HepG2 (cell line): Measurements from ENCODE around the gene NOS1AP. TPM values are rescaled to one million over a fixed set of nuclear protein-coding genes. Genes with fewer than 3 reads are reported as not detected.

Experiments used
- CREB3 ChIP-seq: sonication (generic); formaldehyde crosslinking; IDR thresholded peaks from 2 replicates; pipeline ENCODE4 v1.5.0; 2020; ENCODE audit warnings: missing genetic modification reagents
- DMAP1 ChIP-seq: IDR thresholded peaks from 2 replicates; pipeline ENCODE4 v1.6.1; 2016
- FOSL2 ChIP-seq: sonication (generic); formaldehyde crosslinking; IDR thresholded peaks from 2 replicates; pipeline ENCODE4 v1.4.0; 2020; ENCODE audit warnings: missing genetic modification reagents
- FOXJ3 ChIP-seq: sonication (generic); formaldehyde crosslinking; IDR thresholded peaks from 2 replicates; pipeline ENCODE4 v1.4.0; 2020; ENCODE audit warnings: missing genetic modification reagents, mild to moderate bottlenecking, borderline replicate concordance
- NAIF1 ChIP-seq: sonication (generic); formaldehyde crosslinking; IDR thresholded peaks from 2 replicates; pipeline ENCODE4 v1.5.0; 2020; ENCODE audit warnings: mild to moderate bottlenecking, missing genetic modification reagents, borderline replicate concordance
- NFIC ChIP-seq: IDR thresholded peaks from 2 replicates; pipeline ENCODE4 v1.6.1; 2012; ENCODE audit warnings: mild to moderate bottlenecking, low read length, inconsistent platforms
- PPARG ChIP-seq: conservative IDR thresholded peaks from 2 replicates; pipeline ENCODE4 v1.6.1; 2016; ENCODE audit warnings: missing biosample characterization, missing genetic modification reagents
- ZC3H4 ChIP-seq: sonication (generic); formaldehyde crosslinking; IDR thresholded peaks from 2 replicates; pipeline ENCODE4 v1.4.0; 2020; ENCODE audit warnings: missing genetic modification reagents, borderline replicate concordance
- ZNF17 ChIP-seq: sonication (generic); formaldehyde crosslinking; IDR thresholded peaks from 2 replicates; pipeline ENCODE4 v1.5.0; 2020; ENCODE audit warnings: mild to moderate bottlenecking, missing genetic modification reagents
- ZNF33A ChIP-seq: sonication (generic); formaldehyde crosslinking; IDR thresholded peaks from 2 replicates; pipeline ENCODE4 v1.5.1; 2020; ENCODE audit warnings: missing genetic modification reagents, mild to moderate bottlenecking, moderate library complexity, borderline replicate concordance
- ZNF572 ChIP-seq: sonication (generic); formaldehyde crosslinking; IDR thresholded peaks from 2 replicates; pipeline ENCODE4 v1.5.1; 2020; ENCODE audit warnings: mild to moderate bottlenecking, missing genetic modification reagents
- polyA plus RNA-seq, 8 experiments: library from polyadenylated mRNA; depleted of rRNA in 3 of 8; stranded (reverse) in 7 of 8; unstranded in 1 of 8; fragments of >200 nt; fragmentation: Illumina TruSeq in 4 of 8; extraction: Trizol in 4 of 8; gene quantifications; 2 replicates each; pipeline versions ENCODE4 v1.2.1 to v1.2.3, GENCODE V29; 2011 to 2016; ENCODE audit warnings: low read depth in 4 of 8, missing spikeins in 1 of 8, mixed read lengths in 1 of 8; ENCODE audit not compliant: insufficient read depth in 1 of 8
- total RNA-seq, 5 experiments: library from RNA; depleted of rRNA; stranded (reverse); fragments of >200 nt; fragmentation: Illumina TruSeq; extraction: Trizol; gene quantifications; 2 replicates each; pipeline ENCODE4 v1.2.3, GENCODE V29; 2016; ENCODE audit warnings: low read depth in 1 of 5
- TF ChIP-seq, protein P1 (sequence below): IDR thresholded peaks from 2 replicates; pipeline ENCODE4 v1.6.1; 2018; ENCODE audit warnings: missing genetic modification reagents
- TF ChIP-seq, protein P2 (sequence below): sonication (generic); formaldehyde crosslinking; IDR thresholded peaks from 2 replicates; pipeline ENCODE4 v1.4.0; 2020; ENCODE audit warnings: missing genetic modification reagents, borderline replicate concordance
- TF ChIP-seq, protein P3 (sequence below): sonication (generic); formaldehyde crosslinking; IDR thresholded peaks from 2 replicates; pipeline ENCODE4 v1.5.1; 2020; ENCODE audit warnings: mild to moderate bottlenecking, missing genetic modification reagents
- TF ChIP-seq, protein P4 (sequence below): sonication (generic); formaldehyde crosslinking; IDR thresholded peaks from 2 replicates; pipeline ENCODE4 v1.4.0; 2020; ENCODE audit warnings: missing genetic modification reagents

Gene NOS1AP
- total and polyA plus RNA-seq, 2 of the 13 experiments (the other 11 are each of a cell fraction or from before 2014, with no cell fraction given) = 2.0 to 3.3 TPM

DNA sequence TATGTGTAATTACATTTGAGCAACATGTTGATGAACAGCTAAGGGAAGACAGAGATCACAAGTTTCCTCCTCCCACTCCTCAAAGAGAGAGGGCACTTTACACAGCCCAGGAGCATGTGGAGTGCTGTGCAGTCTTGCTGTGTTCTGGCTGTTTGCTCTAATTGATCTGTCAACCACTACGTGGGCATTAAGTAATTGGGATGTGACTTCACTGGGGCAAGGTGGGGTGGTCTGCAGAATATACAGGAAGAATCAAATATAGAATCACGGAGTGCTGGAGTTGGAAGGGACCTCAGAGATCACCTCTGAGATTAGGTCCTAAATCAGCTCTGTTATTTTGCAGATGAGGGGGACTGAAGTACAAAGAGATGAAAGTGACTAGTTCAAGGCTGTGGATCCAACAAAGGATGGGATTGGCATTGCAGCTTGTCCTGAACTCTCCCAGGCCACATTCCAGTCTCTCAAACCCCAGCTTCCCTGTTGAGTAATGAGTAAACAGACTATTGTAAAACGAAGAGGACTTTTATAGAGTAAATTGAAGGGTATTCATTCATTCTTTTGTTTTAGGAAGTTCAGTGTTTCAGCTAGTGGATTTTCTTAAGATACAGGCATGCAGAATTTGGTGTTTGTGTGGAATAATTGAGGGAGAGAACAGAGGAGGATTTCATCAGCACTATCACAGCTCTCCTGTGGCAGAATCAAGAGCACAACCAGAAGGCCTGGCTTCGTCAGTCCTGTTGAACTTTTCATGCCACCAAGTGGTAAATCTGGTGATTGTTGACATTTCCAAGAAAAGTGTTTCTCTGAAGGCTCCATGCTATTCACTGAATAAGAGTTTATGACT, 22.4 kb downstream of the NOS1AP start (continued):
- TF ChIP-seq NAIF1 (CRISPR knock-in tag) = no peak
- TF ChIP-seq, protein P1, sequence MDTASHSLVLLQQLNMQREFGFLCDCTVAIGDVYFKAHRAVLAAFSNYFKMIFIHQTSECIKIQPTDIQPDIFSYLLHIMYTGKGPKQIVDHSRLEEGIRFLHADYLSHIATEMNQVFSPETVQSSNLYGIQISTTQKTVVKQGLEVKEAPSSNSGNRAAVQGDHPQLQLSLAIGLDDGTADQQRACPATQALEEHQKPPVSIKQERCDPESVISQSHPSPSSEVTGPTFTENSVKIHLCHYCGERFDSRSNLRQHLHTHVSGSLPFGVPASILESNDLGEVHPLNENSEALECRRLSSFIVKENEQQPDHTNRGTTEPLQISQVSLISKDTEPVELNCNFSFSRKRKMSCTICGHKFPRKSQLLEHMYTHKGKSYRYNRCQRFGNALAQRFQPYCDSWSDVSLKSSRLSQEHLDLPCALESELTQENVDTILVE (CRISPR knock-in tag) = peak; percentile 76
- TF ChIP-seq NFIC = peak; percentile 79
- TF ChIP-seq FOSL2 (CRISPR knock-in tag) = peak; percentile 72
- peak; percentile 69 for TF ChIP-seq DMAP1
- no peak for TF ChIP-seq ZC3H4 (CRISPR knock-in tag)
- TF ChIP-seq, protein P2, sequence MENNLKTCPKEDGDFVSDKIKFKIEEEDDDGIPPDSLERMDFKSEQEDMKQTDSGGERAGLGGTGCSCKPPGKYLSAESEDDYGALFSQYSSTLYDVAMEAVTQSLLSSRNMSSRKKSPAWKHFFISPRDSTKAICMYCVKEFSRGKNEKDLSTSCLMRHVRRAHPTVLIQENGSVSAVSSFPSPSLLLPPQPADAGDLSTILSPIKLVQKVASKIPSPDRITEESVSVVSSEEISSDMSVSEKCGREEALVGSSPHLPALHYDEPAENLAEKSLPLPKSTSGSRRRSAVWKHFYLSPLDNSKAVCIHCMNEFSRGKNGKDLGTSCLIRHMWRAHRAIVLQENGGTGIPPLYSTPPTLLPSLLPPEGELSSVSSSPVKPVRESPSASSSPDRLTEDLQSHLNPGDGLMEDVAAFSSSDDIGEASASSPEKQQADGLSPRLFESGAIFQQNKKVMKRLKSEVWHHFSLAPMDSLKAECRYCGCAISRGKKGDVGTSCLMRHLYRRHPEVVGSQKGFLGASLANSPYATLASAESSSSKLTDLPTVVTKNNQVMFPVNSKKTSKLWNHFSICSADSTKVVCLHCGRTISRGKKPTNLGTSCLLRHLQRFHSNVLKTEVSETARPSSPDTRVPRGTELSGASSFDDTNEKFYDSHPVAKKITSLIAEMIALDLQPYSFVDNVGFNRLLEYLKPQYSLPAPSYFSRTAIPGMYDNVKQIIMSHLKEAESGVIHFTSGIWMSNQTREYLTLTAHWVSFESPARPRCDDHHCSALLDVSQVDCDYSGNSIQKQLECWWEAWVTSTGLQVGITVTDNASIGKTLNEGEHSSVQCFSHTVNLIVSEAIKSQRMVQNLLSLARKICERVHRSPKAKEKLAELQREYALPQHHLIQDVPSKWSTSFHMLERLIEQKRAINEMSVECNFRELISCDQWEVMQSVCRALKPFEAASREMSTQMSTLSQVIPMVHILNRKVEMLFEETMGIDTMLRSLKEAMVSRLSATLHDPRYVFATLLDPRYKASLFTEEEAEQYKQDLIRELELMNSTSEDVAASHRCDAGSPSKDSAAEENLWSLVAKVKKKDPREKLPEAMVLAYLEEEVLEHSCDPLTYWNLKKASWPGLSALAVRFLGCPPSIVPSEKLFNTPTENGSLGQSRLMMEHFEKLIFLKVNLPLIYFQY (CRISPR knock-in tag) = peak; percentile 42; the same call in 1 of the 2 replicates
- TF ChIP-seq FOXJ3 (CRISPR knock-in tag) = peak; percentile 89; the same call in 1 of the 2 replicates
- TF ChIP-seq ZNF33A = no peak
- TF ChIP-seq ZNF572 (CRISPR knock-in tag) = no peak
- no peak for TF ChIP-seq CREB3 (CRISPR knock-in tag)
- no peak for TF ChIP-seq ZNF17 (CRISPR knock-in tag)
- TF ChIP-seq PPARG (CRISPR knock-in tag) = peak; percentile 86
- TF ChIP-seq, protein P3, sequence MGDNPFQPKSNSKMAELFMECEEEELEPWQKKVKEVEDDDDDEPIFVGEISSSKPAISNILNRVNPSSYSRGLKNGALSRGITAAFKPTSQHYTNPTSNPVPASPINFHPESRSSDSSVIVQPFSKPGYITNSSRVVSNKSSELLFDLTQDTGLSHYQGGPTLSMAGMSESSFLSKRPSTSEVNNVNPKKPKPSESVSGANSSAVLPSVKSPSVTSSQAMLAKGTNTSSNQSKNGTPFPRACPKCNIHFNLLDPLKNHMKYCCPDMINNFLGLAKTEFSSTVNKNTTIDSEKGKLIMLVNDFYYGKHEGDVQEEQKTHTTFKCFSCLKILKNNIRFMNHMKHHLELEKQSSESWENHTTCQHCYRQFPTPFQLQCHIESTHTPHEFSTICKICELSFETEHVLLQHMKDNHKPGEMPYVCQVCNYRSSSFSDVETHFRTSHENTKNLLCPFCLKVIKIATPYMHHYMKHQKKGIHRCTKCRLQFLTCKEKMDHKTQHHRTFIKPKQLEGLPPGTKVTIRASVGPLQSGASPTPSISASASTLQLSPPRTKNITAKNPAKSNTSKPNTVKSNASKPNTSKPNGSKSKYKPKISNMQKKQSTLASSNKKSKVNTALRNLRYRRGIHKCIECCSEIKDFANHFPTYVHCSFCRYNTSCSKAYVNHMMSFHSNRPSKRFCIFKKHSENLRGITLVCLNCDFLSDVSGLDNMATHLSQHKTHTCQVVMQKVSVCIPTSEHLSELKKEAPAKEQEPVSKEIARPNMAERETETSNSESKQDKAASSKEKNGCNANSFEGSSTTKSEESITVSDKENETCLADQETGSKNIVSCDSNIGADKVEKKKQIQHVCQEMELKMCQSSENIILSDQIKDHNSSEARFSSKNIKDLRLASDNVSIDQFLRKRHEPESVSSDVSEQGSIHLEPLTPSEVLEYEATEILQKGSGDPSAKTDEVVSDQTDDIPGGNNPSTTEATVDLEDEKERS (CRISPR knock-in tag) = peak; percentile 40; the same call in 1 of the 2 replicates
- TF ChIP-seq, protein P4, sequence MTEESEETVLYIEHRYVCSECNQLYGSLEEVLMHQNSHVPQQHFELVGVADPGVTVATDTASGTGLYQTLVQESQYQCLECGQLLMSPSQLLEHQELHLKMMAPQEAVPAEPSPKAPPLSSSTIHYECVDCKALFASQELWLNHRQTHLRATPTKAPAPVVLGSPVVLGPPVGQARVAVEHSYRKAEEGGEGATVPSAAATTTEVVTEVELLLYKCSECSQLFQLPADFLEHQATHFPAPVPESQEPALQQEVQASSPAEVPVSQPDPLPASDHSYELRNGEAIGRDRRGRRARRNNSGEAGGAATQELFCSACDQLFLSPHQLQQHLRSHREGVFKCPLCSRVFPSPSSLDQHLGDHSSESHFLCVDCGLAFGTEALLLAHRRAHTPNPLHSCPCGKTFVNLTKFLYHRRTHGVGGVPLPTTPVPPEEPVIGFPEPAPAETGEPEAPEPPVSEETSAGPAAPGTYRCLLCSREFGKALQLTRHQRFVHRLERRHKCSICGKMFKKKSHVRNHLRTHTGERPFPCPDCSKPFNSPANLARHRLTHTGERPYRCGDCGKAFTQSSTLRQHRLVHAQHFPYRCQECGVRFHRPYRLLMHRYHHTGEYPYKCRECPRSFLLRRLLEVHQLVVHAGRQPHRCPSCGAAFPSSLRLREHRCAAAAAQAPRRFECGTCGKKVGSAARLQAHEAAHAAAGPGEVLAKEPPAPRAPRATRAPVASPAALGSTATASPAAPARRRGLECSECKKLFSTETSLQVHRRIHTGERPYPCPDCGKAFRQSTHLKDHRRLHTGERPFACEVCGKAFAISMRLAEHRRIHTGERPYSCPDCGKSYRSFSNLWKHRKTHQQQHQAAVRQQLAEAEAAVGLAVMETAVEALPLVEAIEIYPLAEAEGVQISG (CRISPR knock-in tag) = peak; percentile 69
